Body of pancreas (tissue), 4 donors: Measurements from ENCODE around the gene GIGYF2. TPM values are rescaled to one million over a fixed set of nuclear protein-coding genes. Genes with fewer than 3 reads are reported as not detected.
A peak's percentile ranks its signal among the peaks of the same experiment; 100 is the strongest.

Experiments used
- ATAC-seq: fragments of 150-250 bp; one replicate; pipeline ENCODE4 v1.9.1; 2016
- DNase-seq, 4 donors: peaks; one replicate each; pipeline ENCODE4 v3.0.0-alpha.2; 2019
- H3K27ac ChIP-seq, 4 donors: fragments of 200-600 bp; sonication (generic); 1 replicate in 3 of 4; 2 replicates in 1 of 4; pipeline versions ENCODE4 v1.5.1 to v1.6.1; 2016 to 2019; ENCODE audit warnings: mild to moderate bottlenecking in 1 of 4, mixed read lengths in 1 of 4, moderate library complexity in 1 of 4
- H3K27me3 ChIP-seq, 2 donors: fragments of 200-600 bp; sonication (generic); one replicate each; pipeline ENCODE4 v1.6.0; 2016; ENCODE audit warnings: mild to moderate bottlenecking in 1 of 2
- H3K36me3 ChIP-seq, 2 donors: fragments of 200-600 bp; sonication (generic); replicated peaks in 1 of 2; 2 replicates each; pipeline ENCODE4 v1.5.1; 2016; ENCODE audit warnings: low read depth in 2 of 2; ENCODE audit not compliant: insufficient read depth in 1 of 2
- H3K4me1 ChIP-seq: fragments of 200-600 bp; sonication (generic); one replicate; pipeline ENCODE4 v1.6.0; 2016
- H3K4me3 ChIP-seq, 2 donors: fragments of 200-600 bp; sonication (generic); 1 replicate in 1 of 2; 2 replicates in 1 of 2; pipeline ENCODE4 v1.5.1; 2016 to 2019
- H3K9me3 ChIP-seq, 3 donors: fragments of 200-600 bp; sonication (generic); 1 replicate in 2 of 3; 2 replicates in 1 of 3; pipeline ENCODE4 v1.5.1; 2016
- CTCF ChIP-seq, 7 experiments: fragments of 450-650 bp in 4 of 7; fragments of 200-600 bp in 3 of 7; sonication (generic) in 3 of 7; IDR thresholded peaks; one replicate each; pipeline ENCODE4 v1.5.1; 2016 to 2019; ENCODE audit warnings: antibody characterized with exemption in 7 of 7
- POLR2A ChIP-seq, 3 donors: fragments of 450-650 bp; IDR thresholded peaks; one replicate each; pipeline ENCODE4 v1.6.1; 2016; ENCODE audit warnings: antibody characterized with exemption in 3 of 3, mild to moderate bottlenecking in 2 of 3
- WGBS, 2 donors: methylation state at CpG; one replicate each; pipeline ENCODE4 v1.1.5; 2017; 5-methylcytosine and 5-hydroxymethylcytosine counted together
- intact Hi-C: fragments of 100-400 bp; cut with DNase I; formaldehyde crosslinking; loops from one replicate; pipeline ENCODE4 v1.15.1; 2023
- total RNA-seq, 2 donors: library from RNA; depleted of rRNA; stranded (reverse); fragments of >200 nt; gene quantifications; one replicate each; pipeline ENCODE4 v1.1.0, GENCODE V29; 2016

The GIGYF2 gene
- total RNA-seq, 2 donors from 2014 or later = 66.2 to 107 TPM

GRCh38 chr2:232781765-232782164 lies 84.6 kb downstream of the GIGYF2 start:
- DNase-seq = peak in 3 of 4 donors; percentile 8 to 34 (median 15)
- intact Hi-C loops = no loop called here
- H3K27ac ChIP-seq = peak overlapping the region in 2 of 4 donors; percentile 22 to 29

GRCh38 chr2:232783278-232783677 lies 86.1 kb downstream of the GIGYF2 start:
- Histone ChIP-seq H3K4me1 (peaks cover 23% of the 10 kb centered on the region), H3K36me3 (peaks cover 0 to 4% of the 10 kb centered on the region in 2 donors), H3K27me3 (no peaks in the 10 kb centered on the region), H3K4me3 (no peak overlapping the region), H3K9me3 (no peaks in the 10 kb centered on the region), H3K27ac (no peak overlapping the region)
- ATAC-seq = no peak
- no peak for TF ChIP-seq CTCF (IDR thresholded peaks at IDR 0.05)
- no peak for TF ChIP-seq POLR2A (IDR thresholded peaks at IDR 0.05)
- no peak for DNase-seq
- intact Hi-C loops = no loop called here

More at GRCh38 chr2:232781765-232782164, 84.6 kb downstream of the GIGYF2 start:
- Histone ChIP-seq H3K4me3 (no peak overlapping the region), H3K9me3 (no peaks in the 10 kb centered on the region), H3K27me3 (no peaks in the 10 kb centered on the region), H3K4me1 (peaks cover 23% of the 10 kb centered on the region), H3K36me3 (no peaks in the 10 kb centered on the region)
- ATAC-seq = peak; percentile 69
- no peak for TF ChIP-seq CTCF (IDR thresholded peaks at IDR 0.05)
- no peak for TF ChIP-seq POLR2A (IDR thresholded peaks at IDR 0.05)

- DNase-seq = no peak
- intact Hi-C loops = no loop called here
- no peak for TF ChIP-seq CTCF (IDR thresholded peaks at IDR 0.05)
- TF ChIP-seq POLR2A (IDR thresholded peaks at IDR 0.05) = no peak
- H3K4me3 ChIP-seq = no peak overlapping the region
- H3K27me3 ChIP-seq = no peaks in the 10 kb centered on the region
- no peak for ATAC-seq
- peaks cover 5 to 28% of the 10 kb centered on the region in 2 donors for H3K36me3 ChIP-seq
- peaks cover 3% of the 10 kb centered on the region for H3K4me1 ChIP-seq
- H3K9me3 ChIP-seq = no peaks in the 10 kb centered on the region
- H3K27ac ChIP-seq = no peak overlapping the region
Measured at GRCh38 chr2:232787806-232788205, 90.7 kb downstream of the GIGYF2 start.

- intact Hi-C loops = no loop called here
- no peaks in the 10 kb centered on the region for H3K9me3 ChIP-seq
- H3K27ac ChIP-seq = no peak overlapping the region
- H3K4me1 ChIP-seq = peaks cover 3% of the 10 kb centered on the region
- H3K36me3 ChIP-seq = peaks cover 5 to 33% of the 10 kb centered on the region in 2 donors
- TF ChIP-seq CTCF (IDR thresholded peaks at IDR 0.05) = no peak
- TF ChIP-seq POLR2A (IDR thresholded peaks at IDR 0.05) = no peak
- ATAC-seq = no peak
- no peak overlapping the region for H3K4me3 ChIP-seq
- H3K27me3 ChIP-seq = no peaks in the 10 kb centered on the region
- 58 to 61% methylated on average over 4 of the region's 4 CpGs for WGBS, 2 donors
- DNase-seq = no peak
Measured at GRCh38 chr2:232789082-232789481, 92.0 kb downstream of the GIGYF2 start.

- 94 to 95% methylated on average over 4 of the region's 4 CpGs for WGBS, 2 donors
- intact Hi-C loops = no loop called here
Measured at GRCh38 chr2:232791518-232791917, 94.4 kb downstream of the GIGYF2 start.

More at GRCh38 chr2:232791518-232791917, 94.4 kb downstream of the GIGYF2 start:
- DNase-seq = no peak
- TF ChIP-seq POLR2A (IDR thresholded peaks at IDR 0.05) = no peak
- TF ChIP-seq CTCF (IDR thresholded peaks at IDR 0.05) = no peak
- H3K27ac ChIP-seq = no peak overlapping the region
- no peaks in the 10 kb centered on the region for H3K27me3 ChIP-seq
- no peak overlapping the region for H3K4me3 ChIP-seq
- no peak for ATAC-seq
- H3K36me3 ChIP-seq = peaks cover 5 to 38% of the 10 kb centered on the region in 2 donors
- H3K4me1 ChIP-seq = no peaks in the 10 kb centered on the region
- H3K9me3 ChIP-seq = no peaks in the 10 kb centered on the region
